ENCODE data around the gene CLEC1B. TPM values are rescaled to one million over a fixed set of nuclear protein-coding genes. Genes with fewer than 3 reads are reported as not detected.
"Not testable (repeated sequence)": the region's sequence is repeated elsewhere in the genome, so short reads cannot be mapped to it uniquely, and the experiment has no call there.

The CLEC1B gene
- total and polyA plus RNA-seq, 8 donors: 0.38 to 2.6 (median 1.7) TPM

DNA sequence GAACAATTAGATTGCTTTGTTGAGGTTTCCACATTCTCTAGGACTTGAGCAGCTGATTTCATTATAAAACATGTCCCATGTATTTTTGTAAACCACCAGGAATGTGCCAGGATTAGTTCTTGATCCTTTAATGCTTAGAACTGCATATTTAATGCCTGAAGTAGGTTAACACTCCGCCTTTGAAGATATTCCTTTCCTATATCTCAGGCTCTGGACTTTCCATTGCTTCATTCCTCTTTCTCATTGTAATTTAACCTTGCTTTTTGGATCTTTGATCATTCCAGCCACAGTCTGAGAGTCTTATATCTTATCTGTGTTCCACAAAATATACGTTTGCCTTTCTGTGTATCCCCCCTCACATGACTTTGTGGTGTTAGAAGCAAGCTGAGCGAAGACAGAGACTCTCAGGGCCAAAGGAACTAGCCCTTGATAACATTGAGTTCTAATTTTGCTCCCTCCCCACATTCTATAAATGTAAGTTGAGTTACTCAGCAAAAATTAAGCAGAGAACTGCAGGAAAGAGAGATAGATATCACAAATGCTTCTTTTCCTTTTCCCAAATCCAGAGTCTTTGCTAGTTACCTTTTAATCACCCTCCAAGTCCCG, 2.4 kb upstream of the CLEC1B start:
- no peak for TF ChIP-seq CTCF (IDR thresholded peaks at IDR 0.05)

GRCh38 chr12:9992296-9992695, 6.6 kb downstream of the CLEC1B start:
- H3K4me3 ChIP-seq: no peak overlapping the region
- intact Hi-C loops (cut with DNase I): no loop called here
- H3K36me3 ChIP-seq: no peaks in the 10 kb centered on the region
- no peaks in the 10 kb centered on the region for H3K27me3 ChIP-seq
- H3K9me3 ChIP-seq: no peaks in the 10 kb centered on the region
- no peak overlapping the region for H3K27ac ChIP-seq
- no peaks in the 10 kb centered on the region for H3K4me1 ChIP-seq
- TF ChIP-seq CTCF (IDR thresholded peaks at IDR 0.05): no peak
- ATAC-seq (no peak), DNase-seq (no peak)

More for the DNA sequence above, 2.4 kb upstream of the CLEC1B start:
- ATAC-seq (no peak), DNase-seq (no peak)
- intact Hi-C loops (cut with DNase I): no loop called here
- H3K4me1 ChIP-seq: no peaks in the 10 kb centered on the region
- H3K9me3 ChIP-seq: no peaks in the 10 kb centered on the region
- H3K4me3 ChIP-seq: no peak overlapping the region
- no peaks in the 10 kb centered on the region for H3K36me3 ChIP-seq
- H3K27me3 ChIP-seq: no peaks in the 10 kb centered on the region
- no peak overlapping the region for H3K27ac ChIP-seq

DNA sequence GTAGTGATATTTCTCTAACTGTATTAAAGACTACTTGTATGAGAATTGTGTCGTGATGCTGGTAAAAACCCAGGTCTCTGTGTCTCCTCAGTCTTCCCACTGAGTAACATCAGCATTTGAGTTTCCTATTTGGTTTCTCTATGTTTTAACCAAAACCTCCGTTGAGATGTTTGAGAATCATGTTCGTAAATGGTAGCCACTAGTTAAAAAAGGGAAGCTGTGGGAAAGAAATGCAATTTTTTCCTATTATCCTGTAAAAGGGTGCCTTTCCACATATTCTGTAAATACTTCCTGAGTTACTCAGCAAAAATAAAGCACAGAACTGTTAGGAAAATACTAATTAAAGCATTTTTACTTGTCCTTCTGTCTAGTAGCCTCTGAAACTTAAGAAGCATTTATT, 7.0 kb downstream of the CLEC1B start:
- DNase-seq (no peak), ATAC-seq (no peak)
- Histone ChIP-seq H3K27ac (no peak overlapping the region), H3K9me3 (no peaks in the 10 kb centered on the region), H3K4me3 (no peak overlapping the region), H3K4me1 (no peaks in the 10 kb centered on the region), H3K27me3 (no peaks in the 10 kb centered on the region), H3K36me3 (no peaks in the 10 kb centered on the region)
- no peak for TF ChIP-seq CTCF (IDR thresholded peaks at IDR 0.05)
- intact Hi-C loops (cut with DNase I): no loop called here

DNA sequence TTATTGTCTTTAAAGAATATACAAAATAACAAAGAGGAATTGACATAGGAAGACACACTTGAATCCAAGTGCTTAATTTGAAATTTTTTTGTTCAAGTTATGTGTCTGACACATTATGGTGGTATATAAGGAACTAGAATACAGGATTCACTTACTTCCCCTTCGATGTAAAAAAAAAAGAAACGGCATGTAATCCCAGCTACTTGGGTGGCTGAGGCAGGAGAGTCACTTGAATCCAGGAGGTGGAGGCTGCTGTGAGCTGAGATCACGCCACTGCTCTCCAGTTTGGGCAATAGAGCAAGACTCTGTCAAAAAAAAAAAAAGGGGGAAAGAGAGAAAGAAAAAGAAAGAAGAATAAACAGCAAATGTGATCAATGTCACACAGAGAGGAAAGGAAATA, 18.8 kb downstream of the CLEC1B start:
- DNase-seq (no peak), ATAC-seq (no peak)
- peaks cover 0 to 5% of the 10 kb centered on the region in 2 donors for H3K9me3 ChIP-seq
- H3K27ac ChIP-seq: no peak overlapping the region
- peaks cover 0 to 9% of the 10 kb centered on the region in 2 donors for H3K4me1 ChIP-seq
- H3K27me3 ChIP-seq: no peaks in the 10 kb centered on the region
- no peak overlapping the region for H3K4me3 ChIP-seq
- intact Hi-C loops (cut with DNase I): no loop called here
- no peaks in the 10 kb centered on the region for H3K36me3 ChIP-seq
- no peak for TF ChIP-seq CTCF (IDR thresholded peaks at IDR 0.05)

GRCh38 chr12:9977916-9978315, 21.0 kb downstream of the CLEC1B start:
- ATAC-seq (no peak), DNase-seq (no peak)
- H3K4me1 ChIP-seq: peaks cover 0 to 17% of the 10 kb centered on the region in 2 donors
- intact Hi-C loops (cut with DNase I): no loop called here
- no peak overlapping the region for H3K27ac ChIP-seq
- no peaks in the 10 kb centered on the region for H3K36me3 ChIP-seq
- no peaks in the 10 kb centered on the region for H3K27me3 ChIP-seq
- no peak overlapping the region for H3K4me3 ChIP-seq
- no peak for TF ChIP-seq CTCF (IDR thresholded peaks at IDR 0.05)
- peaks cover 0 to 5% of the 10 kb centered on the region in 2 donors for H3K9me3 ChIP-seq

- H3K27me3 ChIP-seq; H3K36me3 ChIP-seq; H3K4me3 ChIP-seq; ATAC-seq; DNase-seq; H3K9me3 ChIP-seq; intact Hi-C loops (cut with DNase I): not testable (repeated sequence)
- H3K27ac ChIP-seq: peak overlapping the region in 1 of 2 donors; percentile 26
- peaks cover 0 to 29% of the 10 kb centered on the region in 2 donors for H3K4me1 ChIP-seq
Measured at GRCh38 chr12:9976626-9977025, 22.3 kb downstream of the CLEC1B start.
